HCT116 (cell line): Measurements from ENCODE around the gene CCBE1. TPM values are rescaled to one million over a fixed set of nuclear protein-coding genes. Genes with fewer than 3 reads are reported as not detected.

Experiments
- ATAC-seq: fragments of 200-7000 bp; cut with Tn5 transposase; 2 replicates; pipeline ENCODE4 v1.9.1; 2020; ENCODE audit warnings: mild to moderate bottlenecking, moderate library complexity
- BruUV-seq: library from RNA; stranded (reverse); fragments of 400-500 nt; replicated peaks from 2 replicates; lab custom pipeline; 2021; lab: Mats Ljungman, UMichigan
- CTCF ChIA-PET: fragments of 300-600 bp; sonication (Branson Sonifier 250); formaldehyde crosslinking; loops from one replicate; lab custom pipeline; 2021; ENCODE audit warnings: antibody characterized with exemption; lab: Charles Lee
- POLR2A ChIA-PET: fragments of 300-600, 350-600 bp; sonication (Branson Sonifier 250); formaldehyde crosslinking; loops from one replicate; lab custom pipeline; 2021; ENCODE audit warnings: antibody characterized with exemption; lab: Charles Lee
- RAD21 ChIA-PET, 2 experiments: fragments of 300-600 bp; sonication (Branson Sonifier 250); formaldehyde crosslinking; loops; one replicate each; lab custom pipeline; 2023; ENCODE audit warnings: low total read pairs in 2 of 2; ENCODE audit not compliant: uncharacterized antibody in 2 of 2, unreplicated experiment in 2 of 2, low non-redundant PET in 1 of 2; lab: Charles Lee
- DNase-seq: peaks from one replicate; pipeline ENCODE4 v3.0.0-alpha.2; 2010; ENCODE audit warnings: low read depth, low spot score
- H2AFZ ChIP-seq: fragments of 200-600 bp; shearing (Covaris generic), sonication (generic); 2 replicates; pipeline ENCODE4 v1.6.1; 2017; ENCODE audit warnings: low read depth, mixed run types, mixed read lengths, antibody characterized with exemption, low read length; ENCODE audit not compliant: poor library complexity, severe bottlenecking
- H3K27ac ChIP-seq: 2 replicates; pipeline ENCODE4 v1.5.1; 2012; ENCODE audit warnings: low read depth, low read length
- H3K27me3 ChIP-seq: fragments of 200-600 bp; sonication (generic); 2 replicates; pipeline ENCODE4 v1.6.1; 2016; ENCODE audit warnings: mixed run types, low read length, mixed read lengths; ENCODE audit not compliant: insufficient read depth
- H3K36me3 ChIP-seq, 2 experiments: fragments of 200-500 bp in 1 of 2; fragments of 200-600 bp in 1 of 2; sonication (Bioruptor generic) in 1 of 2; sonication (generic) in 1 of 2; 2 replicates each; pipeline versions ENCODE4 v1.5.1 to v1.6.1; 2014 to 2016; ENCODE audit warnings: low read length in 2 of 2, inconsistent platforms in 1 of 2, mixed read lengths in 1 of 2, mixed run types in 1 of 2; ENCODE audit not compliant: insufficient read depth in 2 of 2, control insufficient read depth in 1 of 2
- H3K4me1 ChIP-seq, 2 experiments: fragments of 200-600 bp in 1 of 2; sonication (generic) in 1 of 2; 2 replicates each; pipeline versions ENCODE4 v1.5.1 to v1.6.1; 2012 to 2017; ENCODE audit warnings: low read length in 2 of 2, inconsistent platforms in 1 of 2, mild to moderate bottlenecking in 1 of 2, mixed read lengths in 1 of 2, mixed run types in 1 of 2, moderate library complexity in 1 of 2; ENCODE audit not compliant: insufficient read depth in 2 of 2, control insufficient read depth in 1 of 2
- H3K4me2 ChIP-seq: fragments of 200-600 bp; sonication (generic); 2 replicates; pipeline ENCODE4 v1.6.1; 2017; ENCODE audit warnings: mixed run types, low read length, mixed read lengths
- H3K4me3 ChIP-seq, 2 experiments: fragments of 200-600 bp in 1 of 2; sonication (generic) in 1 of 2; replicated peaks in 1 of 2; 2 replicates each; pipeline ENCODE4 v1.5.1; 2011 to 2016; ENCODE audit warnings: low read length in 2 of 2, control low read depth in 1 of 2, low read depth in 1 of 2, mild to moderate bottlenecking in 1 of 2, mixed read lengths in 1 of 2, mixed run types in 1 of 2
- H3K79me2 ChIP-seq: fragments of 200-600 bp; sonication (generic); 2 replicates; pipeline ENCODE4 v1.6.1; 2017; ENCODE audit warnings: mild to moderate bottlenecking, mixed run types, low read length, moderate library complexity, mixed read lengths; ENCODE audit not compliant: insufficient read depth
- H3K9ac ChIP-seq: fragments of 200-600 bp; sonication (generic); 2 replicates; pipeline ENCODE4 v1.6.1; 2016; ENCODE audit warnings: low read length, mixed read lengths
- H3K9me2 ChIP-seq: fragments of 200-600 bp; sonication (generic), shearing (Covaris generic); 2 replicates; pipeline ENCODE4 v1.6.1; 2017; ENCODE audit warnings: mixed run types, mild to moderate bottlenecking, moderate library complexity; ENCODE audit not compliant: insufficient read depth
- H3K9me3 ChIP-seq, 2 experiments: fragments of 200-500 bp in 1 of 2; fragments of 200-600 bp in 1 of 2; sonication (Bioruptor generic) in 1 of 2; sonication (generic) in 1 of 2; 2 replicates each; pipeline ENCODE4 v1.6.1; 2014 to 2017; ENCODE audit warnings: low read length in 2 of 2, mixed read lengths in 2 of 2, inconsistent platforms in 1 of 2, low read depth in 1 of 2, mild to moderate bottlenecking in 1 of 2, mixed run types in 1 of 2, moderate library complexity in 1 of 2; ENCODE audit not compliant: control insufficient read depth in 1 of 2, insufficient read depth in 1 of 2
- H4K20me1 ChIP-seq: fragments of 200-600 bp; sonication (generic), shearing (Covaris generic); 2 replicates; pipeline ENCODE4 v1.6.1; 2017; ENCODE audit warnings: mixed run types, mild to moderate bottlenecking, moderate library complexity; ENCODE audit not compliant: insufficient read depth
- CEBPB ChIP-seq: IDR thresholded peaks from 2 replicates; pipeline ENCODE4 v1.6.1; 2012; ENCODE audit warnings: low read depth
- ELF1 ChIP-seq: IDR thresholded peaks from 2 replicates; pipeline ENCODE4 v1.6.1; 2012; ENCODE audit warnings: low read depth, borderline replicate concordance
- EZH2phosphoT487 ChIP-seq: fragments of 200-600 bp; IDR thresholded peaks from 2 replicates; pipeline ENCODE4 v1.6.1; 2018; ENCODE audit warnings: antibody characterized with exemption, borderline replicate concordance
- JUND ChIP-seq: IDR thresholded peaks from 2 replicates; pipeline ENCODE4 v1.6.1; 2012
- RAD21 ChIP-seq: IDR thresholded peaks from 2 replicates; pipeline ENCODE4 v1.6.1; 2012; ENCODE audit warnings: low read depth, mild to moderate bottlenecking
- SIN3A ChIP-seq: IDR thresholded peaks from 2 replicates; pipeline ENCODE4 v1.6.1; 2012; ENCODE audit warnings: low read depth
- SRF ChIP-seq: IDR thresholded peaks from 2 replicates; pipeline ENCODE4 v1.6.1; 2012; ENCODE audit warnings: low read depth
- TCF7L2 ChIP-seq: IDR thresholded peaks from 2 replicates; pipeline ENCODE4 v1.7.0; 2011; ENCODE audit warnings: borderline replicate concordance, inconsistent platforms; ENCODE audit not compliant: insufficient read depth, insufficient read length; ENCODE audit errors: extremely low read depth
- intact Hi-C: fragments of 100-400 bp; cut with micrococcal nuclease; formaldehyde crosslinking; loops from 2 replicates; pipeline ENCODE4 v1.10.0; 2022
- total RNA-seq: library from RNA; stranded (reverse); gene quantifications from one replicate; pipeline ENCODE4 v1.2.1, GENCODE V29; 2021; ENCODE audit not compliant: unreplicated experiment
- TF ChIP-seq, protein P1 (sequence below), 3 experiments: fragments of 200-600 bp in 1 of 3; sonication (generic) in 1 of 3; IDR thresholded peaks in 2 of 3; conservative IDR thresholded peaks in 1 of 3; 2 replicates each; pipeline ENCODE4 v1.5.1; 2012 to 2017; ENCODE audit warnings: low read depth in 2 of 3, low read length in 2 of 3, antibody characterized with exemption in 1 of 3, borderline replicate concordance in 1 of 3, control low read depth in 1 of 3, mild to moderate bottlenecking in 1 of 3, mixed read lengths in 1 of 3, mixed run types in 1 of 3, moderate library complexity in 1 of 3; ENCODE audit not compliant: insufficient read depth in 1 of 3
- TF ChIP-seq, protein P2 (sequence below): IDR thresholded peaks from 2 replicates; pipeline ENCODE4 v1.6.1; 2012; ENCODE audit warnings: low read depth

The CCBE1 gene
- total RNA-seq, 1 experiment from 2014 or later: 0.84 TPM

DNA sequence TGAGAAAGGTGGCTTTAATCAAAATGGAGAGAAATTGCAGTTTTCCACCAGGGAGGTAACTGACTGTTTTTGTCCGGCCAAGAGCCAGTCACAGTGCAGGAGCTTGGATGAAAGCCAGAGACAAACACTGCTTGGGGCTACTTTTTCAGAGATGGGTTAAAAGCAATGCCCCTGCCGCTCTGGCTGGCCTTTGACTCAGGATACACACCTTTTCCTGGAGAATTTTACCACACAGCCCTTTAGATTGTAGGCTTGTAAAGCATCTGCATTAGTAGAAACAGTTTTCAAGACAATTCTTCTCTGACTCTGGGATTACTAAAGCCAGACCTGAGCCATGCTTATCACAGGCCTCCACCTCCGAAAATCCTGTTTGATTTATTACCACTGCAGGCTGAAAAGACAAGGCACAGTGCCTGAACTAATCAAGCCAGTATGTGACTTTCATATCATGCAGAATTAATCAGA lies 79.7 kb downstream of the CCBE1 start (continued):
- no peak for TF ChIP-seq TCF7L2

DNA sequence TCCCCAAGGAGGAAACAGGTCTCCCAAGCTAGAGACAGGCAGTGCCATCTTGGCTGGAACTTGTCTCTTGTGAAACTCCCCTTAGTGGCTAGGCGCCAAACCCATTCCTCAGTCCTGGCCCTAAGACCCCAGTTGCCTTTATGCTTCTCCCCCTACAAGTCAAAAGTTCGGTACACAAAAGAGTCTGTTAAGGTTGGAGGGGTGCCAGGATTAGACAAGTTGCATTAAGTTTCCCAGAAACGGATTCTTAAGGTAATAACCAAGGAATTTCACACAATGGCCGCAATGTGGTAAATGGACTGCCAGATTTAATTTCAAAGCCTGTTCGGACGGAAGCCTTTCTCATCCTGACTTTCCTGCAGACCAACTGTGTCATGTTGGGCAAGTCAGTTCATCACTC lies 80.7 kb downstream of the CCBE1 start:
- H3K9me2 ChIP-seq: no peaks in the 10 kb centered on the region
- peaks cover 36% of the 10 kb centered on the region for H3K27me3 ChIP-seq
- TF ChIP-seq ELF1 (no peak), JUND (no peak), SRF (no peak), RAD21 (no peak), SIN3A (no peak), EZH2phosphoT487 (no peak), CEBPB (no peak)
- TF ChIP-seq, protein P1, sequence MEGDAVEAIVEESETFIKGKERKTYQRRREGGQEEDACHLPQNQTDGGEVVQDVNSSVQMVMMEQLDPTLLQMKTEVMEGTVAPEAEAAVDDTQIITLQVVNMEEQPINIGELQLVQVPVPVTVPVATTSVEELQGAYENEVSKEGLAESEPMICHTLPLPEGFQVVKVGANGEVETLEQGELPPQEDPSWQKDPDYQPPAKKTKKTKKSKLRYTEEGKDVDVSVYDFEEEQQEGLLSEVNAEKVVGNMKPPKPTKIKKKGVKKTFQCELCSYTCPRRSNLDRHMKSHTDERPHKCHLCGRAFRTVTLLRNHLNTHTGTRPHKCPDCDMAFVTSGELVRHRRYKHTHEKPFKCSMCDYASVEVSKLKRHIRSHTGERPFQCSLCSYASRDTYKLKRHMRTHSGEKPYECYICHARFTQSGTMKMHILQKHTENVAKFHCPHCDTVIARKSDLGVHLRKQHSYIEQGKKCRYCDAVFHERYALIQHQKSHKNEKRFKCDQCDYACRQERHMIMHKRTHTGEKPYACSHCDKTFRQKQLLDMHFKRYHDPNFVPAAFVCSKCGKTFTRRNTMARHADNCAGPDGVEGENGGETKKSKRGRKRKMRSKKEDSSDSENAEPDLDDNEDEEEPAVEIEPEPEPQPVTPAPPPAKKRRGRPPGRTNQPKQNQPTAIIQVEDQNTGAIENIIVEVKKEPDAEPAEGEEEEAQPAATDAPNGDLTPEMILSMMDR (IDR thresholded peaks at IDR 0.05 in 2 of 3, conservative IDR thresholded peaks at IDR 0.05 in 1 of 3; ENCODE audit: borderline replicate concordance in 1 of 3, insufficient read depth in 1 of 3, low read depth in 2 of 3, low read length in 2 of 3): no peak
- TF ChIP-seq, protein P2, sequence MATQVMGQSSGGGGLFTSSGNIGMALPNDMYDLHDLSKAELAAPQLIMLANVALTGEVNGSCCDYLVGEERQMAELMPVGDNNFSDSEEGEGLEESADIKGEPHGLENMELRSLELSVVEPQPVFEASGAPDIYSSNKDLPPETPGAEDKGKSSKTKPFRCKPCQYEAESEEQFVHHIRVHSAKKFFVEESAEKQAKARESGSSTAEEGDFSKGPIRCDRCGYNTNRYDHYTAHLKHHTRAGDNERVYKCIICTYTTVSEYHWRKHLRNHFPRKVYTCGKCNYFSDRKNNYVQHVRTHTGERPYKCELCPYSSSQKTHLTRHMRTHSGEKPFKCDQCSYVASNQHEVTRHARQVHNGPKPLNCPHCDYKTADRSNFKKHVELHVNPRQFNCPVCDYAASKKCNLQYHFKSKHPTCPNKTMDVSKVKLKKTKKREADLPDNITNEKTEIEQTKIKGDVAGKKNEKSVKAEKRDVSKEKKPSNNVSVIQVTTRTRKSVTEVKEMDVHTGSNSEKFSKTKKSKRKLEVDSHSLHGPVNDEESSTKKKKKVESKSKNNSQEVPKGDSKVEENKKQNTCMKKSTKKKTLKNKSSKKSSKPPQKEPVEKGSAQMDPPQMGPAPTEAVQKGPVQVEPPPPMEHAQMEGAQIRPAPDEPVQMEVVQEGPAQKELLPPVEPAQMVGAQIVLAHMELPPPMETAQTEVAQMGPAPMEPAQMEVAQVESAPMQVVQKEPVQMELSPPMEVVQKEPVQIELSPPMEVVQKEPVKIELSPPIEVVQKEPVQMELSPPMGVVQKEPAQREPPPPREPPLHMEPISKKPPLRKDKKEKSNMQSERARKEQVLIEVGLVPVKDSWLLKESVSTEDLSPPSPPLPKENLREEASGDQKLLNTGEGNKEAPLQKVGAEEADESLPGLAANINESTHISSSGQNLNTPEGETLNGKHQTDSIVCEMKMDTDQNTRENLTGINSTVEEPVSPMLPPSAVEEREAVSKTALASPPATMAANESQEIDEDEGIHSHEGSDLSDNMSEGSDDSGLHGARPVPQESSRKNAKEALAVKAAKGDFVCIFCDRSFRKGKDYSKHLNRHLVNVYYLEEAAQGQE: no peak
- H3K4me3 ChIP-seq: no peak overlapping the region
- ATAC-seq (no peak), DNase-seq (no peak)
- ChIA-PET CTCF (no interaction called here), POLR2A (no interaction called here), RAD21 (no interaction called here)
- intact Hi-C loops: no loop called here
- no peaks in the 10 kb centered on the region for H3K79me2 ChIP-seq
- no TSS peak for BruUV-seq
- H3K36me3 ChIP-seq: no peaks in the 10 kb centered on the region
- H3K9me3 ChIP-seq: no peaks in the 10 kb centered on the region
- no peaks in the 10 kb centered on the region for H4K20me1 ChIP-seq
- no peak overlapping the region for H3K4me2 ChIP-seq
- no peak overlapping the region for H3K9ac ChIP-seq
- no peak overlapping the region for H3K27ac ChIP-seq
- no peaks in the 10 kb centered on the region for H3K4me1 ChIP-seq
- H2AFZ ChIP-seq: no peak overlapping the region
